HTR-8/SVneo (cell line): ENCODE measurements around the gene AMBRA1.
A peak's percentile ranks its signal among the peaks of the same experiment; 100 is the strongest.
"Not testable (repeated sequence)": the region's sequence is repeated elsewhere in the genome, so short reads cannot be mapped to it uniquely, and the experiment has no call there.

Experiments used
- DNase-seq: peaks from one replicate; pipeline ENCODE4 v3.0.0; 2011; ENCODE audit warnings: low spot score, mixed read lengths; ENCODE audit not compliant: insufficient read length
- FAIRE-seq: peaks from 2 replicates; lab custom pipeline; 2011; peaks lifted over from hg19 to GRCh38; lab: Jason Lieb, UNC

Gene AMBRA1

GRCh38 chr11:46377831-46378230 is 216.0 kb downstream of the AMBRA1 start:
- DNase-seq, result no peak
- FAIRE-seq, result peak; percentile 13

DNA sequence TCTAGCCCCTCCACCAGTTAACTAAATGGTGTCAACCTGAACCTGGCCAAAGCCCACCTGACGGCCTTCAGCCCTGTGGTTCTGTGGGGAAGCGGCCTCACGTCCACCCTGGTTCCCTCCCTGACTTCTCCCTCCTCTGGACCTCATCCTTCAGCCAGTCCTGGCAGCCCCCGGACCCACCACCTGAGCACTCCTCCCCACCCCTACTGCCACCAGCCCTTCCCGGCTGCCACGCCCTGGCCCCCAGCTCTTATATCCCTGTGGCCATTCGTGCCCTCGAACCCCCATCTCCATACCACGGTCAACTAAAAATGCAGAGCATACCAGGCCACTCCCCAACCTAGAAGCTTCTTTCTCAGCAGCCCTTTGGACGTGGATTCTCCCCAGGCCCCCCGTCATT is 216.5 kb downstream of the AMBRA1 start:
- no peak for DNase-seq
- no peak for FAIRE-seq

- DNase-seq, result no peak
- FAIRE-seq, result no peak
Measured at GRCh38 chr11:46376258-46377050, 217.4 kb downstream of the AMBRA1 start.

- FAIRE-seq, result peak; percentile 73
- DNase-seq, result no peak
Measured at GRCh38 chr11:46375392-46376101, 218.3 kb downstream of the AMBRA1 start.

GRCh38 chr11:46374815-46375214 is 219.0 kb downstream of the AMBRA1 start:
- DNase-seq (no peak), FAIRE-seq (no peak)

DNA sequence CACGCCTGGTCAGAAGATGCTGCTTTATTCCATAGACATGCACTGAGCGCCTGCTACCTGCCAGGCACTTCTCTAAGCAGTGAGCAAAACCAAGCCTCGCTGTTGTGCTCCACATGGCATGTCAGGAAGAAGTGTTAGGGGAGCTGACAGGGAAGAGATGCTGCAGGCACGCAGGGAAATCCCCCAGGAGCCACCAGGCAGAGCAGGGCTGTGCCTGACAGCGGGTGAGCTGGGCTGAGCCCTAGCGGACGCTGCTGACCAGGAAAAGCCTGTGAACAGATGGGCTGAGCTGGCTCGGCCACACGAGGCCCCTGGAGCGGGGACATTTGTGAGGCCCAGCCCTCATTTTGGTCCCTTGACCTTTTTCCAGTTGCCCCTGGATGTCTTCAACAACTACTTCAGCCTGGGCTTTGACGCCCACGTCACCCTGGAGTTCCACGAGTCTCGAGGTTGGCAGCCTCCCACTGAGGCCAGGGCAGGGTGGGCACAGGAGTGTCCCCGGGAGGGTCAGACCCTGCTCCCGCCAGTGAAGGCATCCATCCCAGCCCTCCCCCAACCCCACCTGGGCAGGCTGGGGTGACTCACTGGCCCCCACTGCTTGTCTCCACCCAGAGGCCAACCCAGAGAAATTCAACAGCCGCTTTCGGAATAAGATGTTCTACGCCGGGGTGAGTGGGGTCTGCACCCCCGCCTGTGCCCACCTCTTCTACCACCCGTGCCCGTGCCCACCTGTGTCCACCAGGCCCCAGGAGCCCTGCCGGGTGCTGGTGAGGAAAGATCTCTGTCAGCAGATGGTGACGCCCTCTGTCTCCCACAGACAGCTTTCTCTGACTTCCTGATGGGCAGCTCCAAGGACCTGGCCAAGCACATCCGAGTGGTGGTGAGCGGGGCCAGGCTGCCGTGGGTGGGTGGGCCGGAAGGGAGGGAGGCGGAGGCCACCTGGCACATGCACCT is 219.8 kb downstream of the AMBRA1 start:
- FAIRE-seq, result no peak
- no peak for DNase-seq

DNA sequence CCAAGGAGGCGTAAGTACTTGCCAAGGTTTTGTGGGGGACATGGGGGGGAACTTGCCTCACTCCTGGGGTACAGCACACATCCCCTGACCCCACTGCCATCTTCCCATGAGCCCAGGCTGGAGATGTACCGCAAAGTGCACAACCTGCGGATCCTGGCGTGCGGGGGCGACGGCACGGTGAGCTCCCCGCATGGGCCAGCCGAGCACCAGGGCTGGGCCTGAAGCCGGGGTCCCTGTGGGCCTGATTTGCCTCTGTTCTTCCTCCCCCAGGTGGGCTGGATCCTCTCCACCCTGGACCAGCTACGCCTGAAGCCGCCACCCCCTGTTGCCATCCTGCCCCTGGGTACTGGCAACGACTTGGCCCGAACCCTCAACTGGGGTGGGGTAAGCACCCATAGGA is 221.3 kb downstream of the AMBRA1 start:
- FAIRE-seq, DNase-seq: not testable (repeated sequence)

GRCh38 chr11:46372086-46372485 is 221.7 kb downstream of the AMBRA1 start:
- no peak for DNase-seq
- no peak for FAIRE-seq

GRCh38 chr11:46371262-46371661 is 222.6 kb downstream of the AMBRA1 start:
- not testable (repeated sequence) for DNase-seq, FAIRE-seq

DNA sequence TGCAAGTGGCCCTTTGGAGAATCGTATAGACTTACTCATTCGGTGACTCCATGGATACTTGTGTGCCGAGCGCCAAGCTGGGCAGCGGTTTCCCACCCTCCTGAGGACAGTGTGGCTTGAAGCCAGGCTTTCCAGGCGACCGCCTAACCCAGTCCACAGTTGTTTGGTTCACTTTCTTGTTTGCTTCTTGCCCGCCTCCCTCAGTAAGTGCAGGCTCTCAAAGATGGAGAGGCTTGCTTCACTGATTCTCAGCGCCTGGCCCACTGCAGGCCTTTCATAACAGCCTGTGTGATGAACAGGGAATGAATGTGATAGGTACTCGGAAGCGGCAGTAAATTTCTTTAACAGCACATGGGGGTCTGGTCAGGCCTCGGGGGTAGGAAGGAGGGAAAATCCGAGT is 223.6 kb downstream of the AMBRA1 start:
- FAIRE-seq (no peak), DNase-seq (no peak)

GRCh38 chr11:46369458-46370152 is 224.2 kb downstream of the AMBRA1 start:
- peak; percentile 88 for FAIRE-seq
- peak; percentile 95 for DNase-seq

GRCh38 chr11:46367916-46368267 is 225.9 kb downstream of the AMBRA1 start:
- FAIRE-seq (no peak), DNase-seq (no peak)

GRCh38 chr11:46367244-46367915 is 226.4 kb downstream of the AMBRA1 start:
- no peak for DNase-seq
- peak; percentile 93 for FAIRE-seq

DNA sequence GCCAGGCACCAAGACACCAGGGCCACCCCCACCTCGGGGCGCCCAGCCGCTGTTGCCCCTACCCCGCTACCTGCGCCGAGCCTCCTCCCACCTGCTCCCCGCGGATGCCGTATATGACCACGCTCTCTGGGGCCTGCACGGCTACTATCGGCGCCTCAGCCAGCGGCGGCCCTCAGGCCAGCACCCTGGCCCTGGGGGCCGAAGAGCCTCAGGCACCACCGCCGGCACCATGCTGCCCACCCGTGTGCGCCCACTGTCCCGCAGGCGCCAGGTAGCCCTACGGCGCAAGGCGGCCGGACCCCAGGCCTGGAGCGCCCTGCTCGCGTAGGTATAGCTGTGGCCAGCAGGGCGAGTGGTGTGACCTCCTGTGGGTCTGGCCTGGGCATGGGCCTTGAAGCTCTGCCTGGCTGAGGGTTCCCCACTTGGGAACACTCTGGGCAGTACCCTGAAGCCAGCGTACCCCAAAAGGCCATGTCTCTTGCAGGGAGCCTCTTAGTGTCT is 227.1 kb downstream of the AMBRA1 start:
- DNase-seq, result no peak
- no peak for FAIRE-seq

- DNase-seq (no peak), FAIRE-seq (no peak)
Measured at GRCh38 chr11:46366260-46366659, 227.6 kb downstream of the AMBRA1 start.

DNA sequence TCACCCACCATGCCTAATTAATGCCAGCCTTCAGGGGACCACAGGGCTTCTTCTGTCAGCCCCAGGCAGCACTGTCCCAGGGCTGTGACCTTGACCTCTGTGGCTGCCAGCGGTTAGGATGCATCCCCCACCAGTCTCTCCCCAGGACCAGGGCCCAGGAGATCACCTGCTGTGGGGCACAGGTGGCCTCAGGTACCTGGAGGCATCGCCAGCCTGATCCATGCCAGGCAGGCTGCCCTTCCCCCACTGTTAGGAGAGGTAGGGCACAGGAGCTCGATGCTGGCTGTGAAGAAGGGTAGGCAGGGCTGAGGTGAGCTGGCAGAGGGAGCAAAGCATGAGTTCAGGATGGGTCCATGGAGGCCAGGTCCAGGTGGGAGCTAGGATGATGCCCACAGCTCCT is 229.0 kb downstream of the AMBRA1 start:
- no peak for FAIRE-seq
- no peak for DNase-seq

- no peak for FAIRE-seq
Measured at GRCh38 chr11:46364056-46364455, 229.8 kb downstream of the AMBRA1 start.

DNA sequence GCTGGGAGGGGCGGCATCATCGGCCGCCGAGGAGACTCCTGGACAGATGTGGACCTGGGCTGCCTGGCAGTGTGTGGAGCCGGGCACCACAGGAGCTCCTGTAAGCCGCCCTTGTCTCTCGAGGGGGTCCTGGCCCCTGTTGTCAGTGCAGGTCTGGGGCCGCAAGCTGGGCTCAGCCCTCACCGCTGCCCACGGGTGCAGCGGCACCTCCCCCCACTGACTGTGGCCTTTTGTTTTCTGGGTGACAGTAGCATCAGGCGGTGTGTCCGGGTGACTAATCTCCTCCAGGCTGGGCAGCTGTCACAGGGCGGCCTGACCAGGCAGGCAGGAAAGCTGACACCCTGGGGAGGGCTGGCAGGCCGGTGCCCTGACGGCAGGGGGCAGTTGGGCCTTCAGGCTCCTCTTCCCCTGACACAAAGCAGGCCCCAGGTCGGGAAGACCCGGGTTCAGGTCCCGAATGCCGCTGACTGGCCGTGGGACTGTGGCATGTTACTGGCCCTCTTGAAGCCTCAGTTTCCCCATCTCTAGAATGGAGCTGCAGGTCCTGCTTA is 230.3 kb downstream of the AMBRA1 start:
- DNase-seq (no peak), FAIRE-seq (peak; percentile 46)

More at GRCh38 chr11:46364056-46364455, 229.8 kb downstream of the AMBRA1 start:
- DNase-seq, result no peak

GRCh38 chr11:46363031-46363407 is 230.8 kb downstream of the AMBRA1 start:
- FAIRE-seq, result peak; percentile 26

More at GRCh38 chr11:46363031-46363407, 230.8 kb downstream of the AMBRA1 start:
- DNase-seq, result no peak
